GM18505 (cell line): ENCODE results near the gene PCDH7.

Experiments
- ATAC-seq: cut with Tn5 transposase; IDR thresholded peaks from one replicate; pipeline ENCODE4 v1.9.1; 2021; ENCODE audit not compliant: unreplicated experiment
- POLR2A ChIP-seq: IDR thresholded peaks from 4 replicates; pipeline ENCODE4 v1.6.1; 2011; ENCODE audit warnings: borderline replicate concordance; ENCODE audit not compliant: insufficient read depth, insufficient read length; ENCODE audit errors: extremely low read depth

Gene PCDH7, protein sequence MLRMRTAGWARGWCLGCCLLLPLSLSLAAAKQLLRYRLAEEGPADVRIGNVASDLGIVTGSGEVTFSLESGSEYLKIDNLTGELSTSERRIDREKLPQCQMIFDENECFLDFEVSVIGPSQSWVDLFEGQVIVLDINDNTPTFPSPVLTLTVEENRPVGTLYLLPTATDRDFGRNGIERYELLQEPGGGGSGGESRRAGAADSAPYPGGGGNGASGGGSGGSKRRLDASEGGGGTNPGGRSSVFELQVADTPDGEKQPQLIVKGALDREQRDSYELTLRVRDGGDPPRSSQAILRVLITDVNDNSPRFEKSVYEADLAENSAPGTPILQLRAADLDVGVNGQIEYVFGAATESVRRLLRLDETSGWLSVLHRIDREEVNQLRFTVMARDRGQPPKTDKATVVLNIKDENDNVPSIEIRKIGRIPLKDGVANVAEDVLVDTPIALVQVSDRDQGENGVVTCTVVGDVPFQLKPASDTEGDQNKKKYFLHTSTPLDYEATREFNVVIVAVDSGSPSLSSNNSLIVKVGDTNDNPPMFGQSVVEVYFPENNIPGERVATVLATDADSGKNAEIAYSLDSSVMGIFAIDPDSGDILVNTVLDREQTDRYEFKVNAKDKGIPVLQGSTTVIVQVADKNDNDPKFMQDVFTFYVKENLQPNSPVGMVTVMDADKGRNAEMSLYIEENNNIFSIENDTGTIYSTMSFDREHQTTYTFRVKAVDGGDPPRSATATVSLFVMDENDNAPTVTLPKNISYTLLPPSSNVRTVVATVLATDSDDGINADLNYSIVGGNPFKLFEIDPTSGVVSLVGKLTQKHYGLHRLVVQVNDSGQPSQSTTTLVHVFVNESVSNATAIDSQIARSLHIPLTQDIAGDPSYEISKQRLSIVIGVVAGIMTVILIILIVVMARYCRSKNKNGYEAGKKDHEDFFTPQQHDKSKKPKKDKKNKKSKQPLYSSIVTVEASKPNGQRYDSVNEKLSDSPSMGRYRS (N-terminal part only)

DNA sequence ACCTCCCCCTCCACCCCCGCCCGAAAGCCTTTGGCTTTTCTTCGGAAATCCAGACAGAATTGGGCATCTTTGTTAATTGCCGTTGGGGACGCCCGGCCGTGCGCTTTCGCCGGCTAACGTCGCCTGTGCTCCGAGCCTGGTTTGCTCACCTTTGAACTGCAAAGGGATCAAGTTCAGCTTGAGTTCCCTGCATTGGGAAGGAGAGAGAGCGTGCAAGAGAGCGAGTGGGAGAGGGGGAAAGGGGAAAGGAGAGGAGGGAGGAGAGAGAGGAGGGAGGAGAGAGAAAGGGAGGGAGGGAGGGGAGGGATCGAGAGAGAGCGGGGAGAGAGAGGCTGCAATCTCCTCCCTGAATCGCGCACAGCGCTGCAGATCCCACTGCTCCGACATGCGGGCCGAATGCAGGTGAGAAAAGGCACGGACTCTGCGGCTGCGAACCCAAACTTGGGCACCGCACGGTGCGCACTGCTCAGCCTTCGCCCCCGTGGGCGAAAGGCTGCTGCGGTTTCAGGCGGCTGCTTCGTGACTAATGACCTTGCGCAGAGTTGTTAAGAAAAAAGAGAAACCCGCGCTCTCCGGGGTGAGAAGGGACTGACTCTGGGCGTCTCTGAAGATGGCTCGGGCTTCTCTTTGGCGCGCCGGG, at the start of gene PCDH7:
PCDH7 (plus strand) TSS at position 349 of the 640 bp plus-strand sequence. CDS start 1,054 bp downstream, outside the sequence.
- no peak for ATAC-seq
- no peak for TF ChIP-seq POLR2A

DNA sequence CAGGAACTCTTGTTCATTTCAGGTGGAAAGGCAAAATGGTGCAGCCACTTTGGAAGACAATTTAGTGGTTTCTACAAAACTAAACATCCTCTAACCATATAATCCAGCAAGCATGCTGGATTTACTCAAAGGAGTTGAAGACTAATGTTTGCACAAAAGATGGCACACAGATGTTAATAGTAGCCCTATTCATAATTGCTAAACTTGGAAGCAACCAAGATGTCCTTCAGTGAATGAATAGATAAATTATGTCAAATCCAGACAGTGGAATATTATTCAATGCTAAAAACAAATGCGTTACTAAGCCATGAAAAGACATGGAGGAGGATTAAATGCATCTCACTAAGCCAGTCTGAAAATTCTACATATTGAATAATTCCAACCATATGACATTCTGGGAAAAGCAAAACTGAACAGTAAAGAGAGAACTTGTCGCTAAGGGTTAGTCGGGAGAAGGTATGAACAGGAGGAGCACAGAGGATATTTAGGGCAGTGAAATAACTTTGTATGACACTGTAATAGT, 48.2 kb upstream of the PCDH7 start:
- ATAC-seq, result no peak
- no peak for TF ChIP-seq POLR2A

DNA sequence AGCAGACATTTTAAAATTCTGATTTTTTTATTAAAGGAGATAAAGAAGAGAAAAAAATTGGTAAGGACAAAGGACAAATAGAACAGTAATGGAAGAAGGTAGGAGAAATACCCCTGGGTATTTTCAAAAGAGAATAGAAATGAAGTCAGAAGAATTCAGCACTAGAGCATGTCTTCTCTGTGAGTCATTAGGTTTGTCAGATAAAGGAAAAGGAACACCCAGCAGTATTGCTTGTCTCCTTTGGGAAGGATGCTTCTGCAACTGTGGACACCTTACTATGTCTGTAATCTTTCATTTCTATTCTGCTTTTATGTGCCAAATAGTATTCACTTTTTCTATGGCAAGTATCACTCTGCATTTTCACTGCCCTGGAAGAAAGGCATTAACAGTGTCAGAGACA, 24.0 kb upstream of the PCDH7 start:
- no peak for ATAC-seq
- no peak for TF ChIP-seq POLR2A

DNA sequence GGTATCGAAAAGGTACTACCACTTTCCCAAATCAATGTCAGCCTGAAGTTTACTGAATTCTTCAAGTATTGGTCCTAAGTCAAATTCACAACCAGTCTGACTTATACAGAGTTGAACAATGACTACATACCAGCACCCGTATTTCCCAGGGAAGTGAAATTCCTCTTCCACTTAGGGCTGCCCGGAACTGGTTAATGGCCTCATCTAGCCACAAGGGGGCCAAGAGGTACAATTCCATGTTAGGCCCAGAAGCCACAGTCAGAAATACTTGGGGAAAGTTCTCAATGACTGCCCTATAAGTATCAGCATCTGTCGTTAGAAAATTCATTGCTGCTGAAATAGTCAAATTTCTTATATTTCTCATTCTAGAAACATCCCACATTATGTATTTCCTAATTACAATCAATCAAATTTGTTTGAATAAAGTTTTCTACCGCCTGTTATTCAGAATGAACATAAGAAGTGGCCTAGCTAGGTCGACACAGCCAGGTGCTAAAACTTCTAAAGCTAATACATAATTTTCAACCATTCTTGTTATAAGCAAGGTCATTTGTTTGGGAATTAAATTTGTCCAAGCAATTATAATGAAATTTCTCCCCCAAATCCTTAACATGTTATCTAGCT, 5.6 kb upstream of the PCDH7 start:
- no peak for TF ChIP-seq POLR2A
- peak; percentile 47 for ATAC-seq

DNA sequence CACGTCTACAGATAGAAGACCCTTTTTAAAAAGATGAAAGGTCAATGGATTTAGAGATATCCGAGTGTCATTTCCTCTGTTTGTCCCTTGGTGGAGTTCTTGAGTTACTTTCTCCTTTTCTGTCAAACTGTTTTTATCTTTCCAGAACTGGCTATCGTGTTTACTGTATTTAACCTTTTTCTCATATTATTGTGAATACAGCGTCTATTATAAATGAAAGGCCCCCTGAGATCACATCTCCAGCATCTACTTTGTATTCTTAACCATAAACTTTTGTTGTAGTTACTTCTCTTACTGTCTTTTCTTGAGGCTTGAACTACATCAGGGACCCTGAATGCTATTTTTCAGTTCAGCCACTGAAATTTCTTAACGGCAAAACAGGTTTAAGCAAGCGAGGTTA, 4.0 kb upstream of the PCDH7 start:
- no peak for ATAC-seq
- no peak for TF ChIP-seq POLR2A

DNA sequence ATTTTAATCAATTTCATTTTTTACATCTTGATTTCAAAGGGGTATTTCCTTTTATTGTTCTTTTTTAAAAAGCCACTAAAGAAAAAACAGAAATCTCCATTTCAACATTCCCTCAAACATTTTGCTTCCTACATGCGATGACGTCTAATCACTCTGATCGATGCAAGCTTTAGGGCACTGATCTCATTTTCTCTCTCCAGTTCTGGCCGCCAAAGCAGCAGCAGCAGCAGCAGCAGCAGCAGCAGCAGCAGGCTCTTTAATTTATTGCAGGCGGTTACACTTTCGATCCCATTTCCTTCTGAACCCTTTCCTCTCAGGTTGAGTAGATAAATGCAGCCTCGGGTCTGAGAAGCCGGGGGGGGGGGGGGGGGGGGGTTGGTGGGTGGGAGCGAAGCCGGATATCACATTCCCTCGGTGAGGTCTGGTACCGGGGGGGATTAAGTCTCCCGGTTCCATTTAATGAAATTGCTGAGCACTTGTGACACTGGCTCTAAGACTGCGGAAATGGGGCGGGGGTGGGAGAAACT, 3.4 kb upstream of the PCDH7 start:
- TF ChIP-seq POLR2A, result no peak
- ATAC-seq, result peak; percentile 18

DNA sequence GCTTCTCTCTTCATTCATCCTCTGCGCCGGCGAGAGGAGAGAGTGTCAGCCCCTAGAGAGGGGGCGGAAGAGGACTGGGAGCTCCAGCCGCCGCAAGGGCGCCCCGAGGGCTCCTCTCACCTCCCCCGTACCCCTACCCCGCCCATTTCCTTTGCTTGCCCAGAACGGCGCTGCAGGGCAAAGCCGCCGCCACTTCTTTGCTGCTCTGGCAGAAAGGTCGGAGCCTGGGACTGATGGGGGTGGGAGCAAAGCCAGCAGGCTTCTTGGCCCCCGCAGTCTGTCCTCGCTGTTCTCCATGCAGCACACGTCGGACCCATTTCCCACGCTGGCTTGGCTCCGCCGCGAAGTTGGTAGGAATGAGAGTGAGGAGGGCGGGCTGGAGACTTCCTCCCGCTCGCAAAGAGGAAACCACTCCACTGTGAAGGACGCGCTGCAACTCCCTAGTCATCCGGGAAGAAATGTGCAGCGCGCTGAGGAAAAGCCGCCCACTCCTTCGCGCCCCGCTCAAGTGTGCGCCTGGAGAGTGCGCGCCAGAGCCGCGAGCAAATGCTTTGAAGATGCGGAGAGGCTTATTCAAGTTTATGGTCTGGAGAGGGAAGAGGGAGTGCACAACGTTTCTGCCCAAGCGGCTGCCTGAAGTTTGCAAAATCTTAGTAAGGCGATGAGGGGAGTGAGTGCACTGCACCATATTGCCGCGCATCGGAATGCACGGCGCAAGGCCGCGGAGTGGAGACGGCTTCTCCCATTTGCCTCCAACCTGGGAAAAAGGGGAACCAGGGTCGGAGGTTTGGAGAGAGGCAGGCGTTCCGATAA, 2.8 kb upstream of the PCDH7 start:
- ATAC-seq, result peak; percentile 49

DNA sequence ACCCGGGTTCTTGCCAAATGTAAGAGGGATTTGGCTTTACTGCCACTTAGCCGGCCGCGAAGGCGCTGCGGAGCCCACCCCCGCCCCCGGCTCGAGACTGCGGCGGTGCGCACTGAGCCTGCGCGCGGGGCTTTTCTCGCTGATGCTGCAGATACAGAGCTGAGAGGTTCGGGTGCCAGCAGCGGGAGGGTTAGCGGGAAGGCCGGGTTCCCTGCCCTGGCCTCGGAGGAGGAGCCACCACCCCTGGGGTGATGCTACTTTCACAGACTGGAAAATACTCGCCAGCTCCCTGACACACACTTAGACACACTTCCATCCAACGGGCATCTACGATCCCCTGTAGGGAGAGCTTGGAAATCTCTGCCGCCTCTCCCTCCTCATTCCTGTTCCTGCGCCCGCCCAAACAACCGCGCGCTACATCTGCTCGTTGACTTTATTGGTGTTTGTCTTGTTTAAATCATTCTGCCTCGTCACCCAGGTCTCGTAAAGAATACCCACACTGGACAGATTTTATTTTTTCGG, 2.1 kb upstream of the PCDH7 start:
- TF ChIP-seq POLR2A, result no peak
- ATAC-seq, result no peak

More for the DNA sequence above, 2.8 kb upstream of the PCDH7 start:
- TF ChIP-seq POLR2A, result no peak

DNA sequence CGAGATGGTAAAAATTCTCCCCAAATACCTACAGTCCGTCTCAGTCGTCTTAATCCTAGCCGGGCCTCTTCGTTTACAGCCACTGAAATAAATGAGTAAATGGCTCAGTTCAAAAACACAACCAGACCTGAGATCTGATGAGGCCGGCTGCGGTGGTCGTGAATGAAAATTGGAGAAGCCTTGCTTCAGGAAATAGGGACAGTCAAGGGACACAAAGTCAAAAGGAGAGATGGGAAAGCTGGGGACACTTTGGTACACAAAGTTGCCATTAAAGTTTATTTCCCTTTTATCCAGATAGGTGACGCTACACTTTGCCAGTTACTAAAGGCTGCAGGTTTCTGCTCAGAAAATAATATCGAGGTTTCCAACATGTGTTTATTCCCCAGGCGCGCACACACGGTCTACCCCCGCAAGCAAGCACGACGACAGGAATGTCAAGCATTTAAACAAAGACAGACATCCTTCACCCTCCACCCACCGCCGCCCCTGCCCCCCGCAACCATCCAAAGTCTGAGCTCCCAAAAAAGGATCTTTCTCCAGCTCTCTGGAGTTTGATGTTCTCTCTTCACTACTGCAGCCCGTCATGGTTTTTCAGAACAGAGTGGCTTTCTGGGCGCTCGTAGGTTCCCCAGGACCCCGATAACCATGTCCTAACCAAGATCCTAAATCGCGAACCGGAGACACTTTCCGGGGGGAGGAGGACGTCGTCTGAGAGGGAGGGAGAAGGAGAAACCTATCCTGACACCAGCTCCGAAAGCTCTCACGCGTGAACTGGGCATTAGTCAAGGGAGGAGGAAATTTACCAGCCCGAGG, 1.3 kb upstream of the PCDH7 start:
- TF ChIP-seq POLR2A, result no peak
- ATAC-seq, result no peak

DNA sequence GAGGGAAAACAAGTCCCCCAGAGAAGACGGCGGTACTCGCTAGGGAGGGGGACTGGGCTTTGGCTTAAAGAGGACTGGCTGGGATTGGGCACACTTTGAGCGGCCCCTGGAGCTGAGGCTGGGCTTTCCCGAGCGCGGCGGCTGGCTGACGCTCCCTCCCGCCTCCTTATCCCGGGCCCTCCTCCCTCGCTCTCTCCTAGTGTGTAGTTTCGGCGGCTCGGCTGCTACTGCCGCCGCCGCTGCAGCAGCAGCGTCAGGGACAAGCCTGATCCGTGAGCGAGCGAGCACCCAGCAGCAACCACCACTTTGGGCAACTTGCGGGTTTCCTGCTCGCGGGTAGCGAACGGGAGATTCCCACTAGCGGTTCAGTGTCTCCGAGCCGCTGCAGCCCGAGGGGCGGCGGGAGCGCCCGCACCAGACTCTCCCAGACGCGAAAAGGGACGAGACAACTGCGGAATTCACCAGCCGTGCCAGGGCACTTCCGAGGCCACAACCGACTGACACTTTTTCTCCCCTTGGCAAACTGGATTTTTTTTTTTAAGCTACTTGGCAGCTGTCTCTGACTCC, 632 bp upstream of the PCDH7 start:
- ATAC-seq, result no peak
- no peak for TF ChIP-seq POLR2A
